B cell (primary cell): Measurements from ENCODE around the gene SLC6A7. TPM values are rescaled to one million over a fixed set of nuclear protein-coding genes. Genes with fewer than 3 reads are reported as not detected.

Experiments used
- ATAC-seq: fragments of 200-7000 bp; cut with Tn5 transposase; one replicate; pipeline ENCODE4 v1.10.0; 2021; ENCODE audit warnings: low read depth, mild to moderate bottlenecking, moderate number of reproducible peaks, moderate library complexity
- CTCF ChIA-PET: fragments of 350-600 bp; sonication (Branson Sonifier 250); formaldehyde crosslinking; loops from one replicate; lab custom pipeline; 2021; ENCODE audit warnings: antibody characterized with exemption, inconsistent platforms; lab: Charles Lee
- POLR2A ChIA-PET: fragments of 350-600 bp; sonication (Branson Sonifier 250); formaldehyde crosslinking; loops from one replicate; lab custom pipeline; 2021; ENCODE audit warnings: antibody characterized with exemption; lab: Charles Lee
- DNase-seq: peaks from one replicate; pipeline ENCODE4 v3.0.0; 2013
- H2AFZ ChIP-seq: 2 replicates; pipeline ENCODE4 v1.6.1; 2012; ENCODE audit warnings: mild to moderate bottlenecking, low read depth, low read length; ENCODE audit not compliant: insufficient read depth, poor library complexity, severe bottlenecking
- H3K27ac ChIP-seq, 2 donors: 1 replicate in 1 of 2; 2 replicates in 1 of 2; pipeline ENCODE4 v1.5.1; 2012 to 2013; ENCODE audit warnings: low read length in 2 of 2, mild to moderate bottlenecking in 2 of 2, moderate library complexity in 1 of 2
- H3K27me3 ChIP-seq, 4 experiments: fragments of 200-600 bp in 1 of 4; sonication (generic) in 1 of 4; replicated peaks in 1 of 4; 1 replicate in 2 of 4; 2 replicates in 2 of 4; pipeline versions ENCODE4 v1.6.1 to v1.7.0; 2013 to 2016; ENCODE audit warnings: low read length in 3 of 4, mild to moderate bottlenecking in 2 of 4, mixed read lengths in 1 of 4, moderate library complexity in 1 of 4; ENCODE audit not compliant: insufficient read depth in 4 of 4, control insufficient read depth in 3 of 4; ENCODE audit errors: control extremely low read depth in 1 of 4
- H3K36me3 ChIP-seq, 2 experiments: replicated peaks in 1 of 2; 1 replicate in 1 of 2; 2 replicates in 1 of 2; pipeline versions ENCODE4 v1.6.1 to v1.7.1; 2013; ENCODE audit warnings: low read length in 1 of 2; ENCODE audit not compliant: insufficient read depth in 2 of 2, control insufficient read depth in 1 of 2; ENCODE audit errors: control extremely low read depth in 1 of 2, extremely low read depth in 1 of 2
- H3K4me1 ChIP-seq, 2 donors: fragments of 200-600 bp in 1 of 2; sonication (generic) in 1 of 2; 1 replicate in 1 of 2; 2 replicates in 1 of 2; pipeline versions ENCODE4 v1.5.1 to v1.6.1; 2013 to 2017; ENCODE audit warnings: low read length in 2 of 2; ENCODE audit not compliant: control insufficient read depth in 2 of 2, insufficient read depth in 2 of 2
- H3K4me2 ChIP-seq: replicated peaks from 2 replicates; pipeline ENCODE3; 2012; ENCODE audit warnings: mild to moderate bottlenecking, low read depth, low read length; ENCODE audit not compliant: poor library complexity, severe bottlenecking
- H3K4me3 ChIP-seq, 5 experiments: fragments of 200-600 bp in 1 of 5; sonication (generic) in 1 of 5; 1 replicate in 3 of 5; 2 replicates in 2 of 5; pipeline versions ENCODE4 v1.5.1 to v1.7.0; 2011 to 2016; ENCODE audit warnings: low read length in 4 of 5, mild to moderate bottlenecking in 4 of 5, low read depth in 2 of 5, control low read depth in 1 of 5, moderate library complexity in 1 of 5; ENCODE audit not compliant: insufficient read depth in 1 of 5; ENCODE audit errors: control extremely low read depth in 1 of 5, extremely low read depth in 1 of 5
- H3K79me2 ChIP-seq: fragments of 200-600 bp; sonication (generic); one replicate; pipeline ENCODE4 v1.6.0; 2016; ENCODE audit warnings: low read length; ENCODE audit not compliant: control insufficient read depth, insufficient read depth
- H3K9ac ChIP-seq: fragments of 200-600 bp; sonication (generic); 2 replicates; pipeline ENCODE4 v1.6.1; 2017; ENCODE audit warnings: mild to moderate bottlenecking, low read length, moderate library complexity
- H3K9me3 ChIP-seq, 3 donors: one replicate each; pipeline versions ENCODE4 v1.6.1 to v1.7.1; 2013; ENCODE audit warnings: low read length in 2 of 3; ENCODE audit not compliant: control insufficient read depth in 2 of 3, insufficient read depth in 1 of 3; ENCODE audit errors: control extremely low read depth in 1 of 3
- H4K20me1 ChIP-seq: 2 replicates; pipeline ENCODE4 v1.6.0; 2012; ENCODE audit warnings: mild to moderate bottlenecking, low read length; ENCODE audit not compliant: insufficient read depth, control insufficient read depth, poor library complexity, severe bottlenecking
- H3K27ac Mint-ChIP-seq: one replicate; pipeline ENCODE4 v1.8.0; 2021; ENCODE audit warnings: mixed read lengths
- H3K27me3 Mint-ChIP-seq: one replicate; pipeline ENCODE4 v1.8.0; 2021; ENCODE audit warnings: mixed read lengths
- H3K4me1 Mint-ChIP-seq: one replicate; pipeline ENCODE4 v1.8.0; 2021; ENCODE audit warnings: mixed read lengths
- H3K4me3 Mint-ChIP-seq: one replicate; pipeline ENCODE4 v1.8.0; 2021; ENCODE audit warnings: mixed read lengths
- H3K9me3 Mint-ChIP-seq: one replicate; pipeline ENCODE4 v1.8.0; 2022; ENCODE audit warnings: mixed read lengths; ENCODE audit not compliant: insufficient read depth
- EZH2 ChIP-seq: IDR thresholded peaks from 2 replicates; pipeline ENCODE4 v1.6.1; 2012; ENCODE audit warnings: borderline replicate concordance, low read depth, mild to moderate bottlenecking, moderate library complexity, low read length; ENCODE audit not compliant: insufficient read depth, poor library complexity, severe bottlenecking
- WGBS: methylation state at CpG from one replicate; pipeline ENCODE4 v1.1.5; 2013; ENCODE audit warnings: missing lambda C conversion rate; ENCODE audit not compliant: insufficient coverage; 5-methylcytosine and 5-hydroxymethylcytosine counted together
- intact Hi-C: fragments of 100-400 bp; cut with micrococcal nuclease; formaldehyde crosslinking; loops from one replicate; pipeline ENCODE4 v1.10.0; 2022
- polyA plus RNA-seq: library from polyadenylated mRNA; depleted of rRNA; stranded (reverse); fragments of >200 nt; gene quantifications from 2 replicates; pipeline ENCODE4 v1.2.3, GENCODE V29; 2012
- total RNA-seq, 2 donors: library from RNA; stranded (reverse); fragments of 120-200 nt in 1 of 2; gene quantifications; 1 replicate in 1 of 2; 2 replicates in 1 of 2; pipeline versions ENCODE4 v1.2.3 to v1.2.4, GENCODE V29; 2013 to 2022
- TF ChIP-seq, protein P1 (sequence below): fragments of 200-600 bp; IDR thresholded peaks from one replicate; pipeline ENCODE4 v1.8.0; 2022; ENCODE audit warnings: antibody characterized with exemption, mild to moderate bottlenecking

The SLC6A7 gene
- total and polyA plus RNA-seq, 2 donors (not counting 1 experiment from before 2014, with no cell fraction given): not detected

DNA sequence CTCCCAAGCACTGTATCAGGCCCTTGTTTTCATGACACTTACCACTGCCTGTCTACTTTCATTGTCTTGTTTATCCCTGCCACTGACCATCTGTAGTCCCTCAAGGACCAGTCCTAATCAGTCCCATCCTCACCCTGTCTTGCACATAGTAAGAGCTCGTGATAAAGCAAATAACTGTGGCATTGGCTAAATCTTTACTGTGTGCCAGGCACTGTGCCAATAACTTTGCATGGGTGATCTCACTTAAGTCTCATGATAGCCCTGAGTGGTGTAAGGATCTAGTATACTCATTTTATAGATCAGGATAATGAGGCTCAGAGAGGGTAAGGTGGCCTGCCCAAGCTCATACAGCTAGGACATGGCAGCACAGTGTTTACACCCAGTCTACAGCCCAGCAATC, 17.7 kb upstream of the SLC6A7 start:
- Mint-ChIP-seq H3K27ac (no peak overlapping the region), H3K4me1 (peaks cover 2% of the 10 kb centered on the region), H3K27me3 (peaks cover 52% of the 10 kb centered on the region), H3K9me3 (no peaks in the 10 kb centered on the region), H3K4me3 (no peak overlapping the region)
- TF ChIP-seq, protein P1, sequence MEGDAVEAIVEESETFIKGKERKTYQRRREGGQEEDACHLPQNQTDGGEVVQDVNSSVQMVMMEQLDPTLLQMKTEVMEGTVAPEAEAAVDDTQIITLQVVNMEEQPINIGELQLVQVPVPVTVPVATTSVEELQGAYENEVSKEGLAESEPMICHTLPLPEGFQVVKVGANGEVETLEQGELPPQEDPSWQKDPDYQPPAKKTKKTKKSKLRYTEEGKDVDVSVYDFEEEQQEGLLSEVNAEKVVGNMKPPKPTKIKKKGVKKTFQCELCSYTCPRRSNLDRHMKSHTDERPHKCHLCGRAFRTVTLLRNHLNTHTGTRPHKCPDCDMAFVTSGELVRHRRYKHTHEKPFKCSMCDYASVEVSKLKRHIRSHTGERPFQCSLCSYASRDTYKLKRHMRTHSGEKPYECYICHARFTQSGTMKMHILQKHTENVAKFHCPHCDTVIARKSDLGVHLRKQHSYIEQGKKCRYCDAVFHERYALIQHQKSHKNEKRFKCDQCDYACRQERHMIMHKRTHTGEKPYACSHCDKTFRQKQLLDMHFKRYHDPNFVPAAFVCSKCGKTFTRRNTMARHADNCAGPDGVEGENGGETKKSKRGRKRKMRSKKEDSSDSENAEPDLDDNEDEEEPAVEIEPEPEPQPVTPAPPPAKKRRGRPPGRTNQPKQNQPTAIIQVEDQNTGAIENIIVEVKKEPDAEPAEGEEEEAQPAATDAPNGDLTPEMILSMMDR: no peak
- no peak for TF ChIP-seq EZH2
- Histone ChIP-seq H3K4me3 (no peak overlapping the region), H3K27ac (no peak overlapping the region), H3K27me3 (peaks cover 0 to 16% (median 10%) of the 10 kb centered on the region in 4 experiments), H3K4me1 (peaks cover 0 to 5% of the 10 kb centered on the region in 2 donors), H3K9me3 (no peaks in the 10 kb centered on the region), H3K4me2 (no peak overlapping the region), H3K36me3 (no peaks in the 10 kb centered on the region), H3K9ac (no peak overlapping the region), H4K20me1 (no peaks in the 10 kb centered on the region), H3K79me2 (no peaks in the 10 kb centered on the region), H2AFZ (no peak overlapping the region)
- no peak for DNase-seq
- ChIA-PET CTCF (interaction anchor here (1.1 kb wide), 1 partner anchor 13 kb away, joined by 5 read pairs; no protein-coding TSS in a partner anchor), POLR2A (no interaction called here)
- intact Hi-C loops: no loop called here
- WGBS: no CpG with 5 or more reads among the region's 1 CpG
- no peak for ATAC-seq

DNA sequence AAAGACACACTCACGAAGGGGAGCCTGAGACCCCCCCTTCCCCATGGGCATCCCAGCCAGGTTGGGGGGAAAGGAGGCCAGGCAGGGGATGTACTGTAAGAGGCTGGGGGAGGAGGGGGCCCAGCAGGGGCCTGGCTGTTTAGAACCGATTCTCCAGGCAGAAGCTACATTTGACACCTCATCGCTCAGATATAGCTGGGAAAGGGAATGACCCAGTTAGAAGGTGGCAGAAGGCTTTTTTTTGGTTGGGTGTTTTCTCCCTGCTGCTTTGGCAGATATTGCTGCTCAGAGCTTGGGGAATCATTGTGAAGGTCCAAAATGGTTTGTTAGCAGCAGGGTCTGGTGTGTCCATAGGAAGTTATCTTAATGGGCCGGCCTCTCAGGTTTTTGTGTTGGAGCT, 17.3 kb upstream of the SLC6A7 start:
- peaks cover 0 to 11% (median 8%) of the 10 kb centered on the region in 4 experiments for H3K27me3 ChIP-seq
- Mint-ChIP-seq H3K4me3 (no peak overlapping the region), H3K27ac (no peak overlapping the region), H3K9me3 (no peaks in the 10 kb centered on the region), H3K4me1 (peaks cover under 1% of the 10 kb centered on the region), H3K27me3 (peaks cover 49% of the 10 kb centered on the region)
- WGBS: 100% methylated on average over 3 of the region's 4 CpGs
- H3K4me2 ChIP-seq: no peak overlapping the region
- H3K4me3 ChIP-seq: no peak overlapping the region
- no peaks in the 10 kb centered on the region for H3K79me2 ChIP-seq
- TF ChIP-seq EZH2: no peak
- TF ChIP-seq, protein P1: no peak
- H3K4me1 ChIP-seq: peaks cover 0 to under 1% of the 10 kb centered on the region in 2 donors
- H3K9me3 ChIP-seq: no peaks in the 10 kb centered on the region
- no peaks in the 10 kb centered on the region for H3K36me3 ChIP-seq
- no peak for DNase-seq
- no peak for ATAC-seq
- ChIA-PET CTCF (interaction anchor here (1.1 kb wide), 1 partner anchor 13 kb away, joined by 5 read pairs; no protein-coding TSS in a partner anchor), POLR2A (no interaction called here)
- no peaks in the 10 kb centered on the region for H4K20me1 ChIP-seq
- H3K27ac ChIP-seq: no peak overlapping the region
- intact Hi-C loops: no loop called here
- no peak overlapping the region for H2AFZ ChIP-seq
- H3K9ac ChIP-seq: no peak overlapping the region
